HG02759 (cell line): ENCODE data around the gene ATM.

Experiments
- ATAC-seq: cut with Tn5 transposase; IDR thresholded peaks from one replicate; pipeline ENCODE4 v1.9.1; 2021; ENCODE audit warnings: mild to moderate bottlenecking, moderate library complexity; ENCODE audit not compliant: unreplicated experiment

The ATM gene, protein sequence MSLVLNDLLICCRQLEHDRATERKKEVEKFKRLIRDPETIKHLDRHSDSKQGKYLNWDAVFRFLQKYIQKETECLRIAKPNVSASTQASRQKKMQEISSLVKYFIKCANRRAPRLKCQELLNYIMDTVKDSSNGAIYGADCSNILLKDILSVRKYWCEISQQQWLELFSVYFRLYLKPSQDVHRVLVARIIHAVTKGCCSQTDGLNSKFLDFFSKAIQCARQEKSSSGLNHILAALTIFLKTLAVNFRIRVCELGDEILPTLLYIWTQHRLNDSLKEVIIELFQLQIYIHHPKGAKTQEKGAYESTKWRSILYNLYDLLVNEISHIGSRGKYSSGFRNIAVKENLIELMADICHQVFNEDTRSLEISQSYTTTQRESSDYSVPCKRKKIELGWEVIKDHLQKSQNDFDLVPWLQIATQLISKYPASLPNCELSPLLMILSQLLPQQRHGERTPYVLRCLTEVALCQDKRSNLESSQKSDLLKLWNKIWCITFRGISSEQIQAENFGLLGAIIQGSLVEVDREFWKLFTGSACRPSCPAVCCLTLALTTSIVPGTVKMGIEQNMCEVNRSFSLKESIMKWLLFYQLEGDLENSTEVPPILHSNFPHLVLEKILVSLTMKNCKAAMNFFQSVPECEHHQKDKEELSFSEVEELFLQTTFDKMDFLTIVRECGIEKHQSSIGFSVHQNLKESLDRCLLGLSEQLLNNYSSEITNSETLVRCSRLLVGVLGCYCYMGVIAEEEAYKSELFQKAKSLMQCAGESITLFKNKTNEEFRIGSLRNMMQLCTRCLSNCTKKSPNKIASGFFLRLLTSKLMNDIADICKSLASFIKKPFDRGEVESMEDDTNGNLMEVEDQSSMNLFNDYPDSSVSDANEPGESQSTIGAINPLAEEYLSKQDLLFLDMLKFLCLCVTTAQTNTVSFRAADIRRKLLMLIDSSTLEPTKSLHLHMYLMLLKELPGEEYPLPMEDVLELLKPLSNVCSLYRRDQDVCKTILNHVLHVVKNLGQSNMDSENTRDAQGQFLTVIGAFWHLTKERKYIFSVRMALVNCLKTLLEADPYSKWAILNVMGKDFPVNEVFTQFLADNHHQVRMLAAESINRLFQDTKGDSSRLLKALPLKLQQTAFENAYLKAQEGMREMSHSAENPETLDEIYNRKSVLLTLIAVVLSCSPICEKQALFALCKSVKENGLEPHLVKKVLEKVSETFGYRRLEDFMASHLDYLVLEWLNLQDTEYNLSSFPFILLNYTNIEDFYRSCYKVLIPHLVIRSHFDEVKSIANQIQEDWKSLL (N-terminal part only)

DNA sequence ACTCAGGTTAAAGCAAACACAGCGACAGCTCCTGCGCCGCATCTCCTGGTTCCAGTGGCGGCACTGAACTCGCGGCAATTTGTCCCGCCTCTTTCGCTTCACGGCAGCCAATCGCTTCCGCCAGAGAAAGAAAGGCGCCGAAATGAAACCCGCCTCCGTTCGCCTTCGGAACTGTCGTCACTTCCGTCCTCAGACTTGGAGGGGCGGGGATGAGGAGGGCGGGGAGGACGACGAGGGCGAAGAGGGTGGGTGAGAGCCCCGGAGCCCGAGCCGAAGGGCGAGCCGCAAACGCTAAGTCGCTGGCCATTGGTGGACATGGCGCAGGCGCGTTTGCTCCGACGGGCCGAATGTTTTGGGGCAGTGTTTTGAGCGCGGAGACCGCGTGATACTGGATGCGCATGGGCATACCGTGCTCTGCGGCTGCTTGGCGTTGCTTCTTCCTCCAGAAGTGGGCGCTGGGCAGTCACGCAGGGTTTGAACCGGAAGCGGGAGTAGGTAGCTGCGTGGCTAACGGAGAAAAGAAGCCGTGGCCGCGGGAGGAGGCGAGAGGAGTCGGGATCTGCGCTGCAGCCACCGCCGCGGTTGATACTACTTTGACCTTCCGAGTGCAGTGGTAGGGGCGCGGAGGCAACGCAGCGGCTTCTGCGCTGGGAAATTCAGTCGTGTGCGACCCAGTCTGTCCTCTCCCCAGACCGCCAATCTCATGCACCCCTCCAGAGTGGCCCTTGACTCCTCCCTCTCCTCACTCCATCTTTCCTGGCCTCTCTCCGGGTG, at the start of gene ATM, which contains the start of gene NPAT:
Gene ATM (plus strand): TSS at position 494 of the 774 bp plus-strand sequence. CDS start 4,558 bp downstream, outside the sequence.
Gene NPAT (minus strand): TSS at position 65 of the 774 bp plus-strand sequence. CDS start 102 bp downstream, outside the sequence.
- ATAC-seq: peak; percentile 81

DNA sequence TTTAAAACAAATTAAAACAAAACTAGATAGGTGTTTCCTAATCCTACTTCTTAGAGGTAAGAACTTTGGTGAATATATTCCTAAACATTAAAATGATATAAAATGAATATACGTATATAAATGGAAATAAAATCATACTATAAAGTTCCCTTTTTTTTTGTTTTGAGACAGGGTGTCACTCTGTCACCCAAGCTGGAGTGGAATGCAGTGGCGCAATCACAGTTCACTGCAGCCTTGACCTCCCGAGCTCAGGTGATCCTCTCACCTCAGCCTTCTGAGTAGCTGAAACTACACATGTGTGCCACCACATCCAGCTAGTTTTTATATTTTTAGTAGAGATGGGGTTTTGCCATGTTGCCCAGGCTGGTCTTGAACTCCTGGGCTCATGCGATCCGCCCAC, 45.3 kb upstream of the ATM start:
- ATAC-seq: no peak

DNA sequence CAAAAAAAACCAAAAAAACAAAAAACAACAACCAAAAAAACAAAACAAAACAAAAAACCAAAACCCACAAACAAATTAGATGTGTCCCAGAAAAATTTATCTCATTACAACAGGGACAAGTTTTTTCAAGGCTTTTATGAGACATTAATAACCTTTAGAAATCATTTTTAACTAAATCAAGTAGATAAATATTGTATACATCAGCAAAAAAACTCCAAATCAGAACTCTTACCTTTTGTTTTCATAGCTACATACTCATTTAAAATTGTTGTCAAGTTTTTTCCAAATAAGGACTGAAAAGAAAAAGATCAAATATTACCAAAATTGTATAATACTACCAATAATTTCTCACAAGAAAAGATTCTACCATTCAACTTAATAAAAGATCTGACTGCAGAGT, 29.1 kb upstream of the ATM start:
- ATAC-seq: no peak

DNA sequence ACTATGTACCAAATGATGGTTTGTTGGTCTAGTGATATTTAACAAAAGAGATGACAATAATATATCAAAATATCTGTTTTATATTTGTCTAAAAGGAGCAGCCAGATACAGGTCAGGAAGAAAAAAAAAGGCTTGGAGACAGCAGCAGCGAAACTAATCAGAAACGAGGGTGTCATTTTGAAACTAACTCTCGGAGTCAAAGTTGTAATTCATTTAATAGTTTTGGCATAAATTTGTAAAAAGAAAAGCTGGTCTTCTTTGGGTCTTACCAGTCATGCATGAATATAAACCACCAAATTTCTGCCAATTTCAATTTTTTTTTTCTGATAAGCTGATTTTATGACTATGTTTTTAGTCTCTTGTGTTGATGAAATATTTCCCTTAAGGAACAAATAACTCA, 26.0 kb upstream of the ATM start:
- ATAC-seq: no peak

DNA sequence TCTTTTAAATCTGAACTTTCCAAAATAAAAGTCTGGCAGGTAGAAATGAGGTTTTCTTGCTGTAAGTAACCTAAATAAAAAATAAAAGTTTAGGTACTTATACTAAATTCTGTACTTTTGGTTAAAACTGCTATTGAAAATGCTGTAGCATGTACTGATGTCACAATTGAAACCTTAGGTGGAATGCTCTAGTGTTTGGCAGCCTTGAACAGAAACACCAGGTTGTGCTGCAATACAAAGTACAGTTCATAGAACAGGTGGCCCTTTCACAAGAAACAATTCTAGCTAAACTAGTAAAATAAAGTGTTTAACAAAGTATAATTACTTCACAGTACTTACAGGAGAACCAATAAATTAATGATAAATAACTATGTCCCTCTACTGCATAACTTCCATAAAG, 25.5 kb upstream of the ATM start:
- no peak for ATAC-seq

DNA sequence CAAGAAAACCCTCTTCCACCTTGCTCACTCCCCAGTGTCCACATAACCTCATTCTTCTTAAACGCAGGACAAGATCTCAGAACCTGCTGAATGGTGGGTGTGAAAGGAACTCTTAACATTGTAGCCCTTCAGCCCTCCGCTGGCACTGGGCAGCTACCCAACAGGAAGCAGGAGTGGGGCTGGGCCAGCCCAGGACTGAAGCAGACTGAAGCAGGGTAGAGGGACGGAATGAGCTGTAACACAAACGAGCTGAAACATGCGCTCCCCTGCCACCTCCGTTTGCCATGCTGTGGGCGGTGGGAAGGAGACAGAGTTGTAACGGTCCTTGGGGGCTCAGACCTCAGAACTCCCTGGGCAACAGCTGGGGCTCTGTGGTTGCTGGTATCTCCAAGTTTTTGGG, 24.0 kb upstream of the ATM start:
- ATAC-seq: no peak

DNA sequence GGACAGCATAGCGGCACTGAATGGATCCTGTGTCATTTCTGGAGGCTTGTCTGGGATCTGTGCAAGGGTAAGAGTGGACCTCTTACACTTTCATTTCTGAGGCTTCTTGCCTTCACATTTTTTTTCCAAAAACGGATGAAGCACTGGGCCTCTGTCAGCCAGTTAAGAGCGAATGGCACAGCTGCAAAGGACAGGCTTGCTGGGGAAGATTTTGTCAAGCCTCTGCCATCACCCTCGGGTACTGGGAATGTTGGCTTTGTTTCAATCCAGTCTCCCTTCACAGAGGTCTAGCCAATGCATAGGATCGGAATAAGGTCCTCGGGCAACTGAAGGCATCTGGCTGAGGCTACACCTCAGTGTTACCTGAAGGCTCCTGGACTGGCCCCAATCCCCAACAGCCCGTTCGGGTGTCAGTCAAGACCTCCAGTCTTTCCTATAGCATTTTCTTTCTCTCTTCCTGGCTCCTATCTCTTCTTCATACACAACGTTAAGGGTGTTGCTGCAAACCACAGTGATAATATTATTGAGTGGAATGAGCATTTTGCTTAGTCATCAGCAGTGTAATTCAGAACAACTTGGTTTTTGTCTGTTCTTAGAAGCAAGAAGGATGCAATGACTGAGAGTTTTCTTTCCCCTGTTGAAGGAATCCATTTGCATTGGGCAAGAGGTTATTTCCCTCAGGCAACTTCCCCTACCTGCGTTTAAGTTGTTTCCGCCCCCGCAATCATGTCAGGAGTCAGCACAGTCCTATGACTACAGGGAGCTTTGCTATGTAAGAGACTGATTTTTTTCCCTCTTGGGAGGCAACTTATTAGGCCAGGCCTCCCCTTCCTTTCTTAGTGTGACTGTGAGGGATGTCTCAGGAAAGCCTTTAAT, 23.2 kb upstream of the ATM start:
- peak; percentile 86 for ATAC-seq

DNA sequence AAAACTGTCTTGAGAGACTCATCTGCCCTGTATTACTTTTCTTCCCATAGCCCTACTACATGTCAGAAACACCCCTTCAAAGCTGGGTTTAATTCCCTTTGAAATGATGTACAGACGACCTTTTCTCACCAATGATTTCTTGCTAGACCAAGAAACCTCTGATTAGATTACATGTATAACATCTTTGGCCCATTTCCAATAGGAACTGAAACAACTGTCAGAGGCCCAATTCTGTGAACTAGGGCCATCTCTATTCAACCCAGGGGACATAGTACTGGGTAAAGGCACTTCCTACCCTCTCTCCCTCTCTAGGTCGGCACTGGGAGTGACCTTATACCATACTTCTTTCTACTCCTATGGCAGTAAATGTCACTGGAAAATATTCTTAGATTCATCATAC, 19.8 kb upstream of the ATM start:
- ATAC-seq: no peak

DNA sequence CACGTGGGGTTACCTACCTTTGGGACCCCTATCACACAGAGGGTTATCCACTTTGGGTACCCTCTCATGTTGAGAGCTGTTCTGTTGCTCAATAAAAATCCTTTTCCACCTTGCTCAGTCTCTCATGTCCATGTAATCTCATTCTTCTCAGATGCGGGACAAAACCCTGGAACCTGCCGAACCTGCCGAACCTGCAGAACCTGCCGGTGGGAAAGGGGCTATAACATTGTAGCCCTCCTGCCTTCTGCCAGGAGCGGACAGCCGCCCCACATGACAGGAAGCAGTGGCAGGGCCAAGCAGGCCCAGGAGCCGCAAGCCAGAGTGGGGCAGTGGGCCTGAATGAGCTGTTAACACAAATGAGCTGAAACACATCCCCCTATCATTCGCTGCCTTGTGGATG, 18.5 kb upstream of the ATM start:
- ATAC-seq: no peak

DNA sequence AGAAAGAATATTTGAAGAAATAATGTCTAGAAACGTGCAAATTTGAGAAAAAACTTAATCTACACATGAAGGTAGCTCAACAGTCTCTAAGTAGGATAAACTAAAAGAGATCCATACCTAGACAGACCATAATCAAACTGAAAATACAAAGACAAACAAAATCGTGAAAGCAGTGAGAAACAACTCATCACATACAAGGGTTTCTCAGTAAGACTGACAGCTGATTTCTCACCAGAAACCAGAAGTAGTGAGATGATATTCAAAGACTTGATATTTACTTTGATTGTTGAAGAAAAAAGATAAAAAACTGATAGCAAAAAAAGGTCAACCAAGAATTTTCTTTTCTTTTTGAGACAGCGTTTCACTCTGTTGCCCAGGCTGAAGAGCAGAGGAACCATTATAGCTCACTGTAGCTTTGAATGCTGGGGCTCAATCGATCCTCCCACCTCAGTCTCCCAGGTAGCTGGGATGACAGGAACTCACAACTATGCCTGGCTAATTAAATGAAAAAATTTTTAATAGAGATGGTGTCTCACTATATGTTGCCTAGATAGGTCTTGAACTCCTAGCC, 17.9 kb upstream of the ATM start:
- no peak for ATAC-seq

DNA sequence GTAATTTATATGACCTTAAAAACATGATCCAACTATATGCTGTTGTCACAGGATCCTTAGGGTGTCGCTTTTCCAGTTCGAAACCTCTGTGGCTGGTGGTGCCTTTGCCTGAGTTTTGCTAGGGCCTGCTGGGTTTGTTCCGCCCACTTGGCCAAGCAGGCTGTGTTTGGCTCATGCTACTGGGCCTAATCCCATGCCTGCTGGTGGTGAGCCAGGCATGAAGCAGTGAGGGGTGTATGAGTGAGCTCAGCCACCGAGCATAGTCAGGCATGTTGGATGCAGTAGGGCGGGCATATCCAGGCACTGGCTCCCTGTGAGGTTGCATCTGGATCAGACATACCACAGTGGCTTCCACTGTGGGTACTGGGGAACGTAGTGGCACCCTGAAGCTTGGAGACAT, 16.7 kb upstream of the ATM start:
- no peak for ATAC-seq

DNA sequence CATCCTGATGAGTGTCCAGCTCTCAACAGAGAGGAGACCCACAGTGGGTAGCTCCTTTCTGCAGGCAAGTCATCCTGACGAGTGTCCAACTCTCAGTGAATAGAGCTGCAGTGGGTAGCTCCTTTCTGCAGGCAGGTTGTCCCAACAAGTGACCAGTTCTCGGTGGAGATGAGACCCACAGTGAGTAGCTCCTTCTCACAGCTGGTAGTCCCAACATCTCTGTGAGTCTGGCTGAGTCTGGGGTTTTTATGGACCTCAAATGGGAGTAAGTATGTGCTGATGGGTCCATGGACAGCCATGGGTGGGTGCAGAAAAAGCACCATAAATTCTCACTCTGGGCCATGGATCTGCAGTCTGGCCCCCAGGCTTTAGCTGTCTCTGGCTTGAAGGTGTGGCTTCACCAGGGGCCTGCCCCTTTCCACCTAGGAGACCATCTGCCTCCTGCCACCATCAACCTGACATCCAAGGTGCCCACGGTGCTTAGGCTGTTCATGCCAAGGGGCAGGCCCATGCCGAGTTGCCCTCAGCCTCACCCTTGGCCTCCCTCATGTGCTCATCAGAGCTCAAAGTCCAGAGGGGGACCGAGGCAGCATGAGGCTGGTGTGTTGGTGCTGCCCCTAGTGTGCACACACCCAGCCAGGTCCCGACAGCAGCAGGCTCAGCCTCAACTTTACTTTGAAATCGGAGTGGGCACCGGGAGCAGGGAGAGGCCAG, 15.7 kb upstream of the ATM start:
- no peak for ATAC-seq

DNA sequence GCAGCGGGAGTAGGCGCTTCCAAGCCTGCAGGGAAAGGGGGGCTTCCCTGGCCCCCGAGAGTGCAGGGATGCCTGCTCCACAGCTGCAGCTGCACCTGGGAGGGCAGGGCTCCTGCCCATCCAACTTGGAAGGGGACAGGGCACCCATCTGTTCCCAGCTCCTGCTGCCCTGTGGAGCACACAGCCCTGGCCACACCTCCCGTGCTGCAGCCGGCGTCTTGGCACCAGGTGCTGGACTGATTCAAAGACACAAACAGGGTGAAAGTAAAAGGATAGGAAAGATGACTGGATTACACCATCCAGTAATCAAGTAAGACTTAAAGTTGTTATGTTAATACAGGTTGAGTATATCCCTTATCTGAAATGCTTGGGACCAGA, 15.2 kb upstream of the ATM start:
- no peak for ATAC-seq

DNA sequence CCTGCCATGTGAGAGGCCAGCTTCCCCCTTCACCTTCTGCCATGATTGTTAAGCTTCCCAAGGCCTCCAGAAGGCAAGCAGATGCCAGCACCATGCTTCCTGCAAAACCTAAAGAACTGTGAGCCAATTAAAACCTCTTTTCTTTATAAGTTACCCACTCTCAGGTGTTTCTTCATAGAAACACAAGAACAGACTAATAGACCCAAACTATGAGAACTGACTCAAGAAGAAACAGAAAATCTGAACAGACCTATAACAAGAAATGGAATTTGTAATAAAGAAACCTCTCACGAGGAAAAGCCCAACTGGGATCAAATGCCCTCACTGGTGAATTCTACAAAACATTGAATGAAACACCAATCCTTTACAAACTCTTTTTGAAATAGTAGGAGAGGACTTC, 12.4 kb upstream of the ATM start:
- ATAC-seq: no peak

DNA sequence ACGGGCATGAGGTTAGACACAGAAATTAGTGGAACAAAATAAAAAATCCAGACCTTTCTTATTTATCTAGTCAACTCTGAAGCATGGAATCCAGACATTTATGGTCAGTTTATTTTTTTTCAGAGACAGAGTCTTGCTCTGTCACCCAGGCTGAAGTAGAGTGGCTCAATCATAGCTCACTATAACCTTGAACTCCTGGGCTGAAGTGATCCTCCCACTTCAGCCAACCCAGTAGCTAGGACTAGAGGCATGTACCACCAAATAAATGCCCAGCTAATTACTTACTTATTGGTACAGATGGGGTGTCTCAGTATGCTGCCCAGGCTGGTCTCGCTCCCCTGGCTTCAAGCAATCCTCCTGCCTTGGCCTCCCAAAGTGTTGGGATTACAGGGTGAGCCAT, 9.1 kb upstream of the ATM start:
- ATAC-seq: no peak

DNA sequence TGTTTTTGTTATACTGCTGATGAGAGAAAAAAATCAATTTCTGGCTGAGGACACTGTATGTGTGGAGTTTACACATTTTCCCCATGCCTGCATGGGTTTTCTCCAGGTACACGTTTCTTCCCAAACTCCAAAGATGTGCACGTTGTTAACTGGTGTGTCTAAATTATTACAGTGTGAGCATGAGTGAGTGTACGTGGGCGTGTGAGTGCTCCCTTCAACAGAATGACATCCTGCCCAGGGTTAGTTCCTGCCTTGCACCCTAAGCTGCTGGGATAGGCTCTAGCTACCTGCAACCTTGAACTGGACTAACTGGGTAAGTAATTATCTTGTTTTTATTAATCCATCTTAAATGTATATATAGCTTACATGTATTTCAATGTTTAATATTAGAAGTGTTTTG, 5.9 kb upstream of the ATM start:
- ATAC-seq: no peak

DNA sequence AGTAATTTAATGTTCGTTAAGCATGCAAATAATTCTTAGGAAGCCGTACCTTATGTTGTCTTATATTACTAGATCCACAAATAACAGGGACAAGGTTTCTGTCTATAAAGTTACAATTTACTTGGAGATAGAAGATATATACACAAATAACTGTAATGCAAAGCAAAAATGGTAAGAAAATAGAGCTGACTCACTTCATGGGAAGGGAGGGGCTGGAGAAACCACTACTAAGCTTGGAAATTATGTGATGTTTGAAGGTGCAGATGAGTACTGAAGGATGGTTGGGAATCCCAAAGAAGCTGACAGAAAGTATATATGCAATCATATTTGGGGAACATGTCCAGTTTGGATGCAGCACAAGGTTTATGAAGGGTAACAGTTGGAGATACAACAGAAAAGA, 4.4 kb upstream of the ATM start:
- no peak for ATAC-seq
